ENCODE results near the gene IFT172.
"Not testable (repeated sequence)": the region's sequence is repeated elsewhere in the genome, so short reads cannot be mapped to it uniquely, and the experiment has no call there.

The IFT172 gene

GRCh38 chr2:27489498-27490397 lies at the start of gene IFT172:
Gene IFT172 (minus strand): TSS chr2:27489743. CDS start chr2:27489653, 90 bp downstream.
- DNase-seq (ENCODE audit: extremely low read depth in 1 of 2, low read depth in 1 of 2) = peak; percentile 97 to 100

- DNase-seq (ENCODE audit: extremely low read depth in 1 of 2, low read depth in 1 of 2) = not testable (repeated sequence)
These were observed 49.4 kb upstream of the IFT172 start for GRCh38 chr2:27538839-27539450.

- DNase-seq (ENCODE audit: extremely low read depth in 1 of 2, low read depth in 1 of 2) = no peak
These were observed 47.7 kb upstream of the IFT172 start for GRCh38 chr2:27537287-27537686.

GRCh38 chr2:27531983-27532382 lies 42.4 kb upstream of the IFT172 start:
- DNase-seq (ENCODE audit: extremely low read depth in 1 of 2, low read depth in 1 of 2) = no peak

- no peak for DNase-seq (ENCODE audit: extremely low read depth in 1 of 2, low read depth in 1 of 2)
These were observed 37.6 kb upstream of the IFT172 start for GRCh38 chr2:27527182-27527581.

GRCh38 chr2:27522400-27522945 lies 32.9 kb upstream of the IFT172 start:
- DNase-seq (ENCODE audit: extremely low read depth in 1 of 2, low read depth in 1 of 2) = no peak

GRCh38 chr2:27520316-27520715 lies 30.8 kb upstream of the IFT172 start:
- DNase-seq (ENCODE audit: extremely low read depth in 1 of 2, low read depth in 1 of 2) = no peak

- DNase-seq (ENCODE audit: extremely low read depth in 1 of 2, low read depth in 1 of 2) = no peak
These were observed 29.2 kb upstream of the IFT172 start for GRCh38 chr2:27518782-27519113.

GRCh38 chr2:27518113-27518781 lies 28.7 kb upstream of the IFT172 start:
- DNase-seq (ENCODE audit: extremely low read depth in 1 of 2, low read depth in 1 of 2) = no peak

- DNase-seq (ENCODE audit: extremely low read depth in 1 of 2, low read depth in 1 of 2) = no peak
These were observed 19.8 kb upstream of the IFT172 start for GRCh38 chr2:27509326-27509725.

- no peak for DNase-seq (ENCODE audit: extremely low read depth in 1 of 2, low read depth in 1 of 2)
These were observed 17.8 kb upstream of the IFT172 start for GRCh38 chr2:27507293-27507692.

- DNase-seq (ENCODE audit: extremely low read depth in 1 of 2, low read depth in 1 of 2) = no peak
These were observed 17.0 kb upstream of the IFT172 start for GRCh38 chr2:27506587-27506986.

- DNase-seq (ENCODE audit: extremely low read depth in 1 of 2, low read depth in 1 of 2) = no peak
These were observed 12.6 kb upstream of the IFT172 start for GRCh38 chr2:27502142-27502541.

GRCh38 chr2:27501042-27501441 lies 11.5 kb upstream of the IFT172 start:
- no peak for DNase-seq (ENCODE audit: extremely low read depth in 1 of 2, low read depth in 1 of 2)

- DNase-seq (ENCODE audit: extremely low read depth in 1 of 2, low read depth in 1 of 2) = no peak
These were observed 9.4 kb upstream of the IFT172 start for GRCh38 chr2:27498975-27499374.

GRCh38 chr2:27497288-27497627 lies 7.7 kb upstream of the IFT172 start:
- DNase-seq (ENCODE audit: extremely low read depth in 1 of 2, low read depth in 1 of 2) = no peak

- DNase-seq (ENCODE audit: extremely low read depth in 1 of 2, low read depth in 1 of 2) = no peak
These were observed 7.1 kb upstream of the IFT172 start, which contains the start of gene GCKR for GRCh38 chr2:27496357-27497287. Gene GCKR (plus strand): TSS chr2:27496839. CDS start chr2:27496905, 66 bp downstream.

GRCh38 chr2:27495840-27496356 lies 6.4 kb upstream of the IFT172 start:
- DNase-seq (ENCODE audit: extremely low read depth in 1 of 2, low read depth in 1 of 2) = no peak

GRCh38 chr2:27494944-27495554 lies 5.5 kb upstream of the IFT172 start, which contains the start of gene FNDC4:
Gene FNDC4 (minus strand): TSS chr2:27495200. CDS start chr2:27494679, 521 bp downstream.
- DNase-seq (ENCODE audit: extremely low read depth in 1 of 2, low read depth in 1 of 2) = no peak

Measured in activated CD8-positive, alpha-beta memory T cell treated with anti-CD3 and anti-CD28 coated beads for 1 hour (primary cell).